GM21390 (cell line): Measurements from ENCODE around the gene C14orf132.
"Not testable (repeated sequence)": the region's sequence is repeated elsewhere in the genome, so short reads cannot be mapped to it uniquely, and the experiment has no call there.

Experiments used
- ATAC-seq: cut with Tn5 transposase; IDR thresholded peaks from one replicate; pipeline ENCODE4 v1.9.1; 2021; ENCODE audit not compliant: unreplicated experiment

C14orf132 gene

DNA sequence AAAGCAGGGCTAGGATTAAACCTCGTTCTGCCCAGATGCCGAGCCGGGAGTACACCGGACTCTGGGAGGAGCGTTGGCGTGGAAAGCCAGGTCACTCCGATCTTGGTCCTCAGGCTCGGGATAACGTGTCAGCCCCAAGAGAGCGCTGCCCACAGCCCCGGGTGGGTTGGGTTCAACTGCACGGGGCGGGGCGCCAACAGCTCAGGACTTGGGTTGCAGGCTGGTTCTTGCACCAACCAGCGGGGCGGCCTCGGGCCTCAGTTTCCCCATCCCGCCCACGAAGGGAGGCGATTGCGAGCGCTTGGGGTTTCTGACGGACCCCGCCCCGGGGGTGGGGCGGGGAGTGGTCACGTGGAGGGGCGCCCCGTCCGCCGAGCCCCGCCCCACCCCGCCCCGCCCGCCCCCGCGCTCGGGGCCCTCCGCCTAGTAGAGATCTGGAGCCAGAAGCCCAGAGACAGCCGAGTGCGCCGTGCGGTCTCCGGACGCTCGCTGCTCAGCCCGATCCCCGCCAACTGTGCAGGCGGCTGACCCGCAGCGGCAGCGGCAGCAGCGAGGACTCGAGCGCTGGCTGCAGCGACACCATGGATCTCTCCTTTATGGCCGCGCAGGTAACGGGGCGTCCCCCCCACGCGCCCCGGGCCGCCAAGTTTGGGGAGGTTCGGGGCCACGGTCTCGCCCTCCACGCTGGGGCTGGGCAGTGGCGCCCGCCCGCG, at the start of gene C14orf132:
C14orf132 (plus strand) TSS at position 443 of the 713 bp plus-strand sequence; CDS start at position 582, 139 bp downstream.
- ATAC-seq, result no peak

GRCh38 chr14:95993768-95994592, 45.2 kb upstream of the C14orf132 start:
- no peak for ATAC-seq

GRCh38 chr14:95994593-95994928, 44.6 kb upstream of the C14orf132 start:
- ATAC-seq, result no peak

- ATAC-seq, result no peak
These were observed 40.5 kb upstream of the C14orf132 start for GRCh38 chr14:95998656-95999055.

- ATAC-seq, result no peak
These were observed 37.2 kb upstream of the C14orf132 start for GRCh38 chr14:96001866-96002497.

DNA sequence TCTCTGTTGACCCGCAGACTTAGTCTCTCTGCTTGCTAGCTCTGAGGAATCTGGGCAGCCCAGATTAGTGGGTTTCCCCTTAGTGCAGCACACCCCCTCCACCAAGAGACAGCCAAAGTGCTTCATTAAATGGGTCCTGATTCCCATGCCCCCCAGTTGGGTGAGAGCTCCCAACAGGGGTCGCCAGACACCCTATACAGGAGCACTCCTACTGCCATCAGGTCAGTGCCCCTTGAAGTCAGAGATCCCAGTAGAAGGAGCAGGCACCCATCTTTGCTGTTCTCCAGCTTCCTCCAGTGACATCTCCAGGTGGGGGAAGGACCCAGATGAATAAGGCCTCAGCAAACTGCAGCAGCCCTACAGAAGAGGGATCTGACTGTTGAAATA, 36.7 kb upstream of the C14orf132 start:
- ATAC-seq, result no peak

- no peak for ATAC-seq
These were observed 28.0 kb upstream of the C14orf132 start for GRCh38 chr14:96011131-96011530.

GRCh38 chr14:96011607-96012006, 27.6 kb upstream of the C14orf132 start:
- ATAC-seq, result no peak

GRCh38 chr14:96012757-96013156, 26.4 kb upstream of the C14orf132 start:
- not testable (repeated sequence) for ATAC-seq

DNA sequence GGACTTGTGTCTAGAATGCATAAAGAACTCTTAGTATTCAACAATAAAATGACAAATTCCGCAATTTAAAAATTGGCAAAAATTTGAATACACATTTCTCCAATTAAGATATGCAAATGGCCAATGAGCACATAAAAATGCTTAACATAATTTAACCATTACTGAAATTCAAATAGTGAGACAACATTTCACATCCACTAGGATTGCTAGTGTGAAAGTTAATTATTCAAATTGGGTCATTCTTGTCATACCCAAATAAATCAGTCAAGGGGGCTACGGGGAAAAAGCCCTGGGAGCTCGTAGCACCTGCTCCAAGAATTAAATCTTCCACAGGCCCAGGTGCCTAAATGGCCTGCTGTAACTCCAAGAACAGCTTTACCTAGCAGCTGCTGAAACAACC, 25.0 kb upstream of the C14orf132 start:
- no peak for ATAC-seq

DNA sequence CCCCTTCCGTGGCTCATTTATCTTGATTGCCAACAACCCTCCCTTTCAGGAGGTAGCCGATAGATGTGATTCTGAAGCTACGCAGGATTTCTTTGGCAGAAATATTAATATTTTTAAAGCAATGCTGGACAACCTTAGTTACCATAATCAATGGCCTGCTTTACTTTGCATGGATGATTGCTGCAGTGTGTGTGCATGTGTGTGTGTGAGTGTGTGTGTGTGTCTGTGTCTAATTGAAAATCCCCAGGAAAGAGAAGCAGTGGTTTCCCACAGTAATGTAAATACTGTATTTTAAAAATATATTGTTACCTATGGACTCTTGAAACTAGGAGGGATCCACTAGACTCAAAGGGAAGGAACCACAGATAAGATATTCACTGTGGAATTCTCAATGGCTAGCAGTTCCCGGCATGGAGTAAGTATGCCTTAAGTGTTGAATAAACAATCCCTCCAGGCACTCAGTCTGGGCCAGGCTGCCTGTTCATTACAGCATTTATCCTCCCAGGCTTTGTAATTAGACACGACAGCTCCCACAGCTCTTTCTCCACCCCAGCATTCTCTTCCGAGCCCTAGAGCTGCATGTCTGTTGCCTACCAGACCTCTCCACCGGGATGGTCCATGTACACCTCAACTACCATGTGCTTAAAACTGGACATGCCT, 22.5 kb upstream of the C14orf132 start:
- ATAC-seq, result no peak

DNA sequence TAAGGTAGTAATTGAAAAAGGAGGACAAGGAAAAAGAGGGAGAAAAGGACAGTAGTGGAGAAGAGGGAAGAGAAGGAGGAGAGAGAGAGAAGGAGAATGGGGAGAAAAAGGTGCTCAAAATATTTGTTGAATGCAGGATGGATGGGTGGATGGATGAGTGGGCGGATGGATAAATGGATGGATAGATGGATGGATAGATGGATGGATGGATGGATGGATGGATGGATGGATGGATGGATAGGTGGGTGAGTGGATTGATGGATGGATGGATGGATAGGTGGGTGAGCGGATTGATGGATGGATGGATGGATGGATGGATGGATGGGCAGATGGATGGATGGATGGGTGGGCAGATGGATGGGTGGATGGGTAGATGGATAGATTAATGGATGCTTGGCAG, 21.3 kb upstream of the C14orf132 start:
- ATAC-seq, result no peak

GRCh38 chr14:96027431-96028355, 11.5 kb upstream of the C14orf132 start:
- ATAC-seq, result no peak

GRCh38 chr14:96029089-96029645, 10.0 kb upstream of the C14orf132 start:
- ATAC-seq, result no peak

DNA sequence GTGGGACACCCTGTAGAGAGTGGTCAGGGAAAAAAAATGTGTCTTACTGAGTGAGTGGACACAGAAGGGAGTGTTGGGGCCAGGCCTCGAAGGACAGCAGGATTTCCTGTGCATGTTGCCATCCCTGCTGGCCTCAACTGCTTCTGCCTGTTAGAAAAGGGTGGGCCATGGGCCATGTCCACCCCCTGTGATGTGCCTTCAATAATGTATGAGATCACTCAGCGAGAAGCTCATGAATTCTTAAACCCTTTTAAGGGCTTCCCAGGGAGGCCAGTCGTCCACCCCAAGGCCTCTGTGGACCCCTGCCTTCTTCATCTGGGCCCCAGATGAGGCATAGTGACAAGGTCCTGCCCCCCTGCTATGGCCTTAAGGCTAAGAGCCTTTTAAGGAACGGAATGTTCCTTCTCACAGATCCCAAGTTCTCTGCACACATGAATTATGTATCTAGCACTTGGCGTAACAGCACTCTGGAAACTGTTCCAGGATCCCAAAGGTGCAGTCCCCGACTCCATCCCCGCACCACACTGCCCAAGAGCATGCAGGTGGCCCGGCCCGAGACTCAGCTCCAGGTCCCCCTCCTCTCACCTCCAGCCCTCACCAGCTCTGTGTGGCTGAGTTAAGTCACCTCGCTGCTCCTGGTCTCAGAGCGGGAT, 8.9 kb upstream of the C14orf132 start:
- no peak for ATAC-seq

- ATAC-seq, result no peak
These were observed 7.5 kb upstream of the C14orf132 start for GRCh38 chr14:96031691-96032090.

- no peak for ATAC-seq
These were observed 3.7 kb upstream of the C14orf132 start for GRCh38 chr14:96035456-96035855.

- no peak for ATAC-seq
These were observed 1.1 kb upstream of the C14orf132 start for GRCh38 chr14:96037891-96038557.

GRCh38 chr14:96038558-96038919, 623 bp upstream of the C14orf132 start:
- no peak for ATAC-seq
